ENCODE results near the gene TMEM129. TPM values are rescaled to one million over a fixed set of nuclear protein-coding genes. Genes with fewer than 3 reads are reported as not detected.

Gene TMEM129
- total RNA-seq, 1 experiment from 2014 or later: 54.9 TPM

- no peak for TF ChIP-seq ZNF263 (CRISPR knock-in tag; IDR thresholded peaks at IDR 0.05; ENCODE audit: low read depth)
Observed at GRCh38 chr4:1723131-1723801, 2.1 kb upstream of the TMEM129 start (continued).

DNA sequence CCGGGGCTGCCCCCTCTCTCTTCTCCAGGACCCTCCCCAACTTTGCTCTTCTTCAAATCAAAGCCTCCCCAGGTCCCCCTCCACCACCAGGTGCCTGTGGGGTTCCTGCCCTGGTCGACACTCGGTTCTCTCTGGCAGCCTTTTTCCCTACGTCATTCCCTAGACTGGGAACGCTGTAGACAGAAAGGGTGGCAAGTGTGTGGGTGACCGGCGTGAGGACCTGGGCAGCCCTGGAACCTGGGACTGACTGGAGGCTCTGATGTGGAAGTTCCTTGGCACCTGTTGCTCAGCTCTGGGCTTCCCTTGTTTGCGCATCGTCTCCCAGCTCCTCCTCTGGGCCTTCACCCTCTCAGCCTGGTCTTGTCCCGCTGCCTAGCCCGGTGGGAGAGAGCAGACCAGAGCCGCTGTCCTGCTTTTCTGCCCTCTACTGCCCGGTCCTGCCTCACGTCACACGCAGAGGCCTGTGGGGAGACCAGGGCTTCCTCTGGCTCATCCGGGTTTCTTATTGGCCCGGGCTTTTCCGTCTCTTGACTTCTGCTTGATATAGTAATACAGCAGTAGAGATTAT, 1.5 kb upstream of the TMEM129 start:
- no peak for ATAC-seq
- Mint-ChIP-seq H3K9me3 (no peaks in the 10 kb centered on the region), H3K36me3 (peaks cover 54% of the 10 kb centered on the region), H3K4me1 (peaks cover 28% of the 10 kb centered on the region), H3K4me3 (peak overlapping the region; percentile 96), H3K27me3 (ENCODE audit: low read depth) (no peaks in the 10 kb centered on the region), H3K27ac (peak overlapping the region; percentile 78)
- POLR2A ChIA-PET: interaction anchor here (0.7 kb wide), 1 partner anchor 120 kb away, joined by 3 read pairs; no protein-coding TSS in a partner anchor
- CTCF ChIA-PET: interaction anchor here (1.0 to 2.2 kb wide), 2 partner anchors 26 to 29 kb away, joined by 4 to 13 read pairs; no protein-coding TSS in a partner anchor
- DNase-seq (ENCODE audit: low spot score): no peak
- TF ChIP-seq, protein P1, sequence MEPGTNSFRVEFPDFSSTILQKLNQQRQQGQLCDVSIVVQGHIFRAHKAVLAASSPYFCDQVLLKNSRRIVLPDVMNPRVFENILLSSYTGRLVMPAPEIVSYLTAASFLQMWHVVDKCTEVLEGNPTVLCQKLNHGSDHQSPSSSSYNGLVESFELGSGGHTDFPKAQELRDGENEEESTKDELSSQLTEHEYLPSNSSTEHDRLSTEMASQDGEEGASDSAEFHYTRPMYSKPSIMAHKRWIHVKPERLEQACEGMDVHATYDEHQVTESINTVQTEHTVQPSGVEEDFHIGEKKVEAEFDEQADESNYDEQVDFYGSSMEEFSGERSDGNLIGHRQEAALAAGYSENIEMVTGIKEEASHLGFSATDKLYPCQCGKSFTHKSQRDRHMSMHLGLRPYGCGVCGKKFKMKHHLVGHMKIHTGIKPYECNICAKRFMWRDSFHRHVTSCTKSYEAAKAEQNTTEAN (CRISPR knock-in tag; IDR thresholded peaks at IDR 0.05): no peak
- no peak for TF ChIP-seq ZNF219 (CRISPR knock-in tag; IDR thresholded peaks at IDR 0.05; ENCODE audit: borderline replicate concordance)
- TF ChIP-seq ZNF232 (CRISPR knock-in tag; IDR thresholded peaks at IDR 0.05): no peak
- no peak for TF ChIP-seq IRF1 (CRISPR knock-in tag; IDR thresholded peaks at IDR 0.05)
- TF ChIP-seq SP1 (CRISPR knock-in tag; conservative IDR thresholded peaks at IDR 0.05): no peak

- peak overlapping the region; percentile 76 for H3K27ac Mint-ChIP-seq
Observed at GRCh38 chr4:1721666-1722550, 785 bp upstream of the TMEM129 start.

More at GRCh38 chr4:1721666-1722550, 785 bp upstream of the TMEM129 start:
- TF ChIP-seq, protein P2, sequence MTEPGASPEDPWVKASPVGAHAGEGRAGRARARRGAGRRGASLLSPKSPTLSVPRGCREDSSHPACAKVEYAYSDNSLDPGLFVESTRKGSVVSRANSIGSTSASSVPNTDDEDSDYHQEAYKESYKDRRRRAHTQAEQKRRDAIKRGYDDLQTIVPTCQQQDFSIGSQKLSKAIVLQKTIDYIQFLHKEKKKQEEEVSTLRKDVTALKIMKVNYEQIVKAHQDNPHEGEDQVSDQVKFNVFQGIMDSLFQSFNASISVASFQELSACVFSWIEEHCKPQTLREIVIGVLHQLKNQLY (CRISPR knock-in tag; IDR thresholded peaks at IDR 0.05): 0 out of 2 replicates have a peak, but pooled peaks have one; percentile 20
- TF ChIP-seq ZNF232 (CRISPR knock-in tag; IDR thresholded peaks at IDR 0.05) (no peak), RELA (CRISPR knock-in tag; IDR thresholded peaks at IDR 0.05; ENCODE audit: borderline replicate concordance) (0 out of 2 replicates have a peak, but pooled peaks have one; percentile 7), ZNF263 (CRISPR knock-in tag; IDR thresholded peaks at IDR 0.05; ENCODE audit: low read depth) (no peak), FOXP4 (CRISPR knock-in tag; IDR thresholded peaks at IDR 0.05) (0 out of 2 replicates have a peak, but pooled peaks have one; percentile 10), ZNF423 (CRISPR knock-in tag; IDR thresholded peaks at IDR 0.05) (peak; percentile 67), EMX1 (CRISPR knock-in tag; IDR thresholded peaks at IDR 0.05) (no peak)
- TF ChIP-seq, protein P3, sequence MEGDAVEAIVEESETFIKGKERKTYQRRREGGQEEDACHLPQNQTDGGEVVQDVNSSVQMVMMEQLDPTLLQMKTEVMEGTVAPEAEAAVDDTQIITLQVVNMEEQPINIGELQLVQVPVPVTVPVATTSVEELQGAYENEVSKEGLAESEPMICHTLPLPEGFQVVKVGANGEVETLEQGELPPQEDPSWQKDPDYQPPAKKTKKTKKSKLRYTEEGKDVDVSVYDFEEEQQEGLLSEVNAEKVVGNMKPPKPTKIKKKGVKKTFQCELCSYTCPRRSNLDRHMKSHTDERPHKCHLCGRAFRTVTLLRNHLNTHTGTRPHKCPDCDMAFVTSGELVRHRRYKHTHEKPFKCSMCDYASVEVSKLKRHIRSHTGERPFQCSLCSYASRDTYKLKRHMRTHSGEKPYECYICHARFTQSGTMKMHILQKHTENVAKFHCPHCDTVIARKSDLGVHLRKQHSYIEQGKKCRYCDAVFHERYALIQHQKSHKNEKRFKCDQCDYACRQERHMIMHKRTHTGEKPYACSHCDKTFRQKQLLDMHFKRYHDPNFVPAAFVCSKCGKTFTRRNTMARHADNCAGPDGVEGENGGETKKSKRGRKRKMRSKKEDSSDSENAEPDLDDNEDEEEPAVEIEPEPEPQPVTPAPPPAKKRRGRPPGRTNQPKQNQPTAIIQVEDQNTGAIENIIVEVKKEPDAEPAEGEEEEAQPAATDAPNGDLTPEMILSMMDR (IDR thresholded peaks at IDR 0.05): no peak
- peaks cover 47% of the 10 kb centered on the region for H3K36me3 Mint-ChIP-seq
- DNase-seq (ENCODE audit: low spot score) (no peak), ATAC-seq (no peak)
- H3K9me3 Mint-ChIP-seq: no peaks in the 10 kb centered on the region
- H3K27me3 Mint-ChIP-seq (ENCODE audit: low read depth): no peaks in the 10 kb centered on the region
- ChIA-PET CTCF (interaction anchor here (0.9 to 4.3 kb wide), 6 partner anchors 14 to 189 kb away, joined by 3 to 30 read pairs (median 8); no protein-coding TSS in a partner anchor), POLR2A (interaction anchor here (0.9 to 1.7 kb wide), 4 partner anchors 8 to 28 kb away, joined by 3 to 16 read pairs (median 4); partner anchors contain the start of gene SLBP)
- H3K4me3 Mint-ChIP-seq: peak overlapping the region; percentile 96
- peaks cover 28% of the 10 kb centered on the region for H3K4me1 Mint-ChIP-seq
